GM10266 (cell line): ENCODE results near the gene USP3.

ENCODE experiments used
- DNase-seq: peaks from one replicate; pipeline ENCODE4 v3.0.0; 2012; ENCODE audit errors: extremely low spot score
- TF ChIP-seq, protein P1 (sequence below): IDR thresholded peaks from 2 replicates; pipeline ENCODE4 v1.5.1; 2012; ENCODE audit warnings: mild to moderate bottlenecking, low read depth; ENCODE audit not compliant: control insufficient read depth, insufficient read depth; ENCODE audit errors: missing control alignments

The USP3 gene

DNA sequence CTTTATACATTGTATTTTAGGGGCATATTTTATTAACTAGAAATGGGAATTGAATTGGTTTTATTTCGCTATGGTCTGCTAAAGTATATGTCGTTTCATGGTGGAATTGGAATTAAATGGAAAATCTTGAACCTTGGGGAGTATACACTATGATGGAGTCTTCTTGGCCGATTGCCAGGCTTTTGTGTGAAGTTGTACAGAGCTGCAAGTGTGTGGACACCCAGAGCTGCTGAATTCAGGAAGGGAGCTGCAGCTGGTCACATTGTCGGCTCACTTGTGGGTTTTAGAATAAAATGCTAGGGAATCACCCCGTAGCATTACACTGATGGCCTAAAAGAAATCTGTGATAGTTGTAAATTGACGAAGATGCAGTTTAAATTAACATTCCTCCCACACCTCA lies 35.1 kb downstream of the USP3 start:
- TF ChIP-seq, protein P1, sequence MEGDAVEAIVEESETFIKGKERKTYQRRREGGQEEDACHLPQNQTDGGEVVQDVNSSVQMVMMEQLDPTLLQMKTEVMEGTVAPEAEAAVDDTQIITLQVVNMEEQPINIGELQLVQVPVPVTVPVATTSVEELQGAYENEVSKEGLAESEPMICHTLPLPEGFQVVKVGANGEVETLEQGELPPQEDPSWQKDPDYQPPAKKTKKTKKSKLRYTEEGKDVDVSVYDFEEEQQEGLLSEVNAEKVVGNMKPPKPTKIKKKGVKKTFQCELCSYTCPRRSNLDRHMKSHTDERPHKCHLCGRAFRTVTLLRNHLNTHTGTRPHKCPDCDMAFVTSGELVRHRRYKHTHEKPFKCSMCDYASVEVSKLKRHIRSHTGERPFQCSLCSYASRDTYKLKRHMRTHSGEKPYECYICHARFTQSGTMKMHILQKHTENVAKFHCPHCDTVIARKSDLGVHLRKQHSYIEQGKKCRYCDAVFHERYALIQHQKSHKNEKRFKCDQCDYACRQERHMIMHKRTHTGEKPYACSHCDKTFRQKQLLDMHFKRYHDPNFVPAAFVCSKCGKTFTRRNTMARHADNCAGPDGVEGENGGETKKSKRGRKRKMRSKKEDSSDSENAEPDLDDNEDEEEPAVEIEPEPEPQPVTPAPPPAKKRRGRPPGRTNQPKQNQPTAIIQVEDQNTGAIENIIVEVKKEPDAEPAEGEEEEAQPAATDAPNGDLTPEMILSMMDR = no peak

DNA sequence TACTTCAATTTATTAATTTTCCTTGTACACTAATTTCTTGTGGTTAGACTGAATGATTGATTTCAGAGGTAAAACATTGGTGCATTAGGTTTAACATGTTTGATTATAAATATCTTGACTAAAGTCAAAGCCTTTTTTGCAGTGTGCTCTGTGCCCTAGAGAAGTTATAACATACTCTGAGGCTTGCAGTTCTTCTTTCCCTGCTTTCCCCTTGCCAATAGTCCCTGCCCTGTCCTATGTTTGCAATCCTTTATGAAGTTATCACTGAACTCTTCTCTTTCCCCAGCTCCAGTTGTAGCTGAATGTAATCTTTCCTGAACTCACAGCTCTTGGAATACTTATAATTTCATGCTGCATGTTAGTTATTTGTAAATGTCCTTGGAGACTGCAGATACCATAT lies 35.6 kb downstream of the USP3 start:
- TF ChIP-seq, protein P1 = no peak
- no peak for DNase-seq

More for the DNA sequence above, 35.1 kb downstream of the USP3 start:
- no peak for DNase-seq

DNA sequence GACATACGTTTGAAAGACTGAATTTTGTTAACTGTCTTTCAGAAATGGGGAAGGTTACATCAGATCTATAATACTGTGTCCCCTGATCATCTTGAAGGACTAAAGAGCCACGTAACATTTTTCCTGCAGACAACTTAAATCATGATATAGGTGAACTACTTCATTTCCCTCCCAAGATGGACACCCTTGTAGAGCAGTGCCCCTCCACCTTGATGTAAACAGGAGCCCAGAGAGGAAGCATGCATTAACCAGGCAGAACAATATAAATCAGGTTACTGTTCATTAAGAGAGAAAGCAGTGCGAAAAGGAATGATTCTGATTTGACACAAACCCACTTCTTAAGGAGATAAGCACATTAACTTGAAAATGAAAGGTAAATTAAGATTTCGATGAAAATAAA lies 36.1 kb downstream of the USP3 start:
- TF ChIP-seq, protein P1 = no peak
- DNase-seq = no peak

DNA sequence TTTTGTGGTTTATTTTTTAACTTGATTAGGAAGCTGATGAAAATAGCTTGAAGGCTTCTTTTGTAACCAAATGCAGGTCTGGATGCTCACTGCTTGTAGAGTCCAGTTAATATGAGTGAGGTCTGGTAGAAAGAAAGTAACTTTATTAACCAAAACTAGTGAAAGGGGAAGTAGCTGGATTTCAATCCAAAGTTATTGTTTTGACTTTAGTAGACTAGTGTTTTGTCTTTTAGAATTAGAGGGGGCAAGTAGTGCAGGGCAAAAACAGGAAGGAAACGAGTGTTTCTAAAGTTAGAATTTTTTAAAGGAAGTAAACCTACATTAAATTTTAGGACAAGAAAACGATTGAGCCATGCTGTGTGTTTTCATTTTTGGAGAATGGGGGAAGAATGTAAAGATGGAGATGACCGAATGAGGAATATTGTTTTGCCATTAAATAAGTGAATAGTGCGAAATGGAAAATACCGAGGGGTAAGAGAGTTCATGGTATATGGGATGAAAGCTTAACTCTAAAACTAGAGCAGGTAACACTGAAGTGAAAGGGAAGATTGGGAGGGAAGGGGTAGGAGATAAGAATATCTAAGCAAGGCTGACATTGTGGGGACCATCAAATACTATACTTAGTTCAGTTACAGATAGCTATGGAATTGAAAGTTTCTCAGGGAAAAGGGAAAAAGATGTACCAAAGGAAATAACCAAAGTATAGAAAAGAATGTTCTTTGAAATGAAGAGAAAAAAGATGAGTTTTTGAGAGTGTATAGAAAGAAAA lies 40.0 kb downstream of the USP3 start:
- DNase-seq = no peak
- TF ChIP-seq, protein P1 = no peak

DNA sequence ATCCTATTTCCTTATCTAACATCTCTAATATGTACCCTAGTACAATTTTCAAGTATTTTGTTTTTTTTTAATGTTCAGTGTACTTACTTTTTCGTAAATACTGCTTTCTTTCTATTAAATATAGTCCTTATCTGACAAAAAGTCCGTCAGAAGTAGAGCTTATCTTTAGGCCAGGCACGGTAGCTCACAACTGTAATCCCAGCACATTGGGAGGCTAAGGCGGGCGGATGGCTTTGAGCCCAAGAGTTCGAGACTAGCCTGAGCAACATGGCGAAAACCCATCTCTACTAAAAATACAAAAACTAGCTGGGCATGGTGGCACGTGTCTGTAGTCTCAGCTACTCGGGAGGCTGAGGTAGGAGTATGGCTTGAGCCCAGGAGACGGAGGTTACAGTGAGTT lies 41.1 kb downstream of the USP3 start:
- DNase-seq = no peak
- TF ChIP-seq, protein P1 = no peak

DNA sequence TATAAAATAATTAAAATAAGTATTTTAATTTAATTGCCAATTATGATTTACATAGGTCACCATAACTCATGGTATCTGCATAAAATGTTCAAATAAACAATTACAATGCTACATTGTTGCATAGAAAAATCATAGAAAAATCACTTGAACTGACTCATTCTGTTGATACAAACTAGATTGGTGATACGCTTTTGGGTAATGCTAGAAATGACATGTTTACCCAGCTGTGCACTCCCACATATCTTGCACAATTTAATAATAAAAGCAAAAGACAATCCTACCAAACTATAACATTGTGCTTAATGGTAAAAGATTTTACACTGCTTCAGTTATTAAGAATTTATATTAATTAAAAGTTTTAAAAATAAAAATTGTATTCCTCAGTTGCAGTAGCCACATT lies 47.0 kb downstream of the USP3 start:
- DNase-seq = no peak
- TF ChIP-seq, protein P1 = no peak

DNA sequence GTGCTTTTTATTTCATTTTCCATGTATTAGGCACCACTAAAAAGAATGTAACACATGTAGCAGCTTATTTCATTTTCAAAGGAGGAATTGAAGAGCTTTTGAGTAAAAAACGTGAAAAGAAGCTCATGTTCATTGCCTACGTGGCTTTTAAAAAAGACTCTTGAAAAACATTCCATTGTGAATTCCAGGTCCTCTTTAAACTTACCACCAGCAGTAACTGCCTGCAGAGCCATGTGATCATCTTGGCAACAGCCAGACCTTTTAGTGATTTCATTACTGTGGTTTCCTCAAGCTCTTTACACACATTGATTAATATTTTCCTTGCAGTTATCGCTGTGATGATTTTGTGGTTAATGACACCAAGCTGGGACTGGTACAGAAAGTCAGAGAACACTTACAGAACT lies 49.0 kb downstream of the USP3 start:
- TF ChIP-seq, protein P1 = no peak
- no peak for DNase-seq
